Left kidney (tissue), 8 donors: Measurements from ENCODE around the gene CCDC61. TPM values are rescaled to one million over a fixed set of nuclear protein-coding genes. Genes with fewer than 3 reads are reported as not detected.
A peak's percentile ranks its signal among the peaks of the same experiment; 100 is the strongest.

Experiments used
- DNase-seq: peaks from one replicate; pipeline ENCODE4 v3.0.0-alpha.2; 2013
- long read RNA-seq, 8 donors: transcript quantifications; one replicate each; lab custom pipeline, GENCODE V29; 2026
- polyA plus RNA-seq: library from polyadenylated mRNA; unstranded; fragments of 120-200 nt; gene quantifications from one replicate; pipeline ENCODE4 v1.2.1, GENCODE V29; 2013; ENCODE audit not compliant: insufficient read length

Gene CCDC61
- 11.7 TPM for polyA plus RNA-seq
- long read RNA-seq, donor 1, partial matches to known transcripts: 0 of 2 reads
- long read RNA-seq, donor 1, other reads (novel, unspliced or antisense): 0 of 2 reads
- long read RNA-seq, donor 2, partial matches to known transcripts: 0 of 1 reads
- long read RNA-seq, donor 2, other reads (novel, unspliced or antisense): 0 of 1 reads
- long read RNA-seq, donor 3, partial matches to known transcripts: 0 of 2 reads
- long read RNA-seq, donor 3, other reads (novel, unspliced or antisense): 0 of 2 reads
- long read RNA-seq, donor 4: 0 reads
- long read RNA-seq, donor 5, partial matches to known transcripts: 0 of 3 reads
- long read RNA-seq, donor 5, other reads (novel, unspliced or antisense): 0 of 3 reads
- long read RNA-seq, donor 6: 0 reads
- long read RNA-seq, donor 7, partial matches to known transcripts: 0 of 3 reads
- long read RNA-seq, donor 7, other reads (novel, unspliced or antisense): 0 of 3 reads
- long read RNA-seq, donor 8, partial matches to known transcripts: 0 of 1 reads
- long read RNA-seq, donor 8, other reads (novel, unspliced or antisense): 0 of 1 reads

- peak; percentile 100 for DNase-seq
These were observed at the start of gene CCDC61 for GRCh38 chr19:45994998-45995714. TSS of gene CCDC61 (plus strand) at chr19:45995467. CDS start at chr19:46003019, 7,552 bp downstream.

GRCh38 chr19:45947926-45948325 lies 47.3 kb upstream of the CCDC61 start:
- DNase-seq: no peak

DNA sequence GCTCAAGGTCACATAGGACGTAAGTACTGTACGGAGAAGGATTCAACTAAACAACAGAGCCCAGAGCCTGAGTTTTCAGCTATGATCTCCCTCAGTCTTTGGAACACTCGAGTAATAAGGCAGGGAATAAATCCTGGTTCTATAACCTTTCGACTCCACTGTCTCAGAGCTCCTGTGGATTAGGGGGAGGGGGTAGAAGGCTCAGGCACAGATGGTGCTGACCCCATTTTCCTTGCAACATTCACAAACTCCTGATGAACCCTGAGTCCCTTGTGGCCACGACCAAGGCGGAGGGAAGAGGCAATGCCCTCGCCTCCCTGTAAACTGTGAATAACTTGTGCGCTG lies 43.0 kb upstream of the CCDC61 start:
- no peak for DNase-seq

- peak; percentile 69 for DNase-seq
These were observed 42.4 kb upstream of the CCDC61 start for GRCh38 chr19:45952686-45953505.

GRCh38 chr19:45953676-45954075 lies 41.6 kb upstream of the CCDC61 start:
- DNase-seq: no peak

DNA sequence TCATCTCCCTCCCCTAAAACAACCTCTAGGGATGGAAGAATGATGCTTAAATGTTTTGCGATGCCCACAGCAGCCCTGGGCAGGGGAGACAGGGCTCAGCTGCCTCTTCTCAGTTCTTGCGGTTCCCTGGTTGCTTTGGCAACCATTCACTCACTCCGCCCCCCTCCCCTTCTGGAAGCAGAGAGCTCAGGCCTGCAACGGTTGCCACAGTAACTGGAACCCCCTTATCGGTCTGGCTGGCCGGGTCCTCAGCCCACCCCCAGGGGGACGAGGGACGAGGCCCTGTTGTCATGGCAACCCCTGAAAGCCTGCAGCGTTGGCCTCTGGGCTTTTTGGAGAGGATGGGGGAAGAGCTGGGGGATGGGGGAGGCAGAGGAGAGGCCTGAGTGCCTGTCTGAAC lies 41.1 kb upstream of the CCDC61 start:
- DNase-seq: no peak

- no peak for DNase-seq
These were observed 39.2 kb upstream of the CCDC61 start for GRCh38 chr19:45955905-45956608.

DNA sequence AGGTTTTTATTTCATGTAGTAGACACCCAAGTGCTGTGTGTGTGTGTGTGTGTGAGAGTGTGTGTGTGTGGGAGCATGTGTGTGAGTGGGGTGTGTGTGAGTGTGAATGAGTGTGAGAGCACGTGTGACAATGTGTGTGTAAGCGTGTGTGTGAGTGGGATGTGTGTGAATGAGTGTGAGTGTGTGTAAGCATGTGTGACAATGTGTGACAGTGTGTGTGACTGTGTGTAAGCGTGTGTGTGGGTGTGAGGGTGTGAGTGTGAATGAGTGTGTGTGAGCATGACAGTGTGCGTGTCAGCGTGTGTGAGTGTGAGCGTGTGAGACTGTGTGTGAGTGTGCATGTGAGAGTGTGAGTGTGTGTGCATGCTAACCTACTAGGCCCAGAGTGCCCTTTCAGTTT lies 36.9 kb upstream of the CCDC61 start:
- no peak for DNase-seq

DNA sequence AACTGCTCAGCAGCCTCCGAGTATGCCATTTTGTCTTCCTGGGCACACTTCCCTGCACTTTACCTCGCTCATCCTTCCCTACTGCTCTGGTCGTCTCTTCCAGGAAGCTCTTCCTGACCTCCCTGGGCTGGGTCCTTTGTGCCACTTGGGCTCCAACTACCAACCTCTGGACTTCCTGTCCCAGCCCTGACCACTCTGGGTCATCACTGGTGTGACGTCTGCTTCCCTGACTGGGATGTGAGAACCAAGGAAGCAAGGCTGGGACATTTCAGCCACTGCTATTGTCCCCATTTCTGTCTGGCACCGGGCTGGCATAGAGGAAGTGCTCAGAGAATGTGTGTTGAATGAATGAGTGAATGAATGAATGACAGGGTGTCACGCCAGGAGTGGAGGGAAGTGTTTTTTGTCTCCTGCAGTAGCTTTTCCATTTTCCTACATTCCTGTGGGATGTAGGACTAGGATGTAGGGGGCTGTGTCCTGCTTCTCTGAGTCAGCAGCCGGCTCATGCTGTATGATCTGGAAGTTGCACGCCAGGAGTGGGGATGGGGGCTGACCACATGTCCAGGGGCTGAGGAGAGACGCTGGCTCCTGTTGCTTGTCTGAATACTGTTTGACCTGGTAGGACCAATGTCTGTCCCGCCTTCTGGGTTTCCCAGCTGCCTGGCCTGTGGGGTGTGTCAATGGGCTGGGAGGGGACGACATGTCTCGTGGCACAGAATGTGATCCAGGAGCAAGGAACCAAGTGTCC lies 36.3 kb upstream of the CCDC61 start:
- DNase-seq: no peak

DNA sequence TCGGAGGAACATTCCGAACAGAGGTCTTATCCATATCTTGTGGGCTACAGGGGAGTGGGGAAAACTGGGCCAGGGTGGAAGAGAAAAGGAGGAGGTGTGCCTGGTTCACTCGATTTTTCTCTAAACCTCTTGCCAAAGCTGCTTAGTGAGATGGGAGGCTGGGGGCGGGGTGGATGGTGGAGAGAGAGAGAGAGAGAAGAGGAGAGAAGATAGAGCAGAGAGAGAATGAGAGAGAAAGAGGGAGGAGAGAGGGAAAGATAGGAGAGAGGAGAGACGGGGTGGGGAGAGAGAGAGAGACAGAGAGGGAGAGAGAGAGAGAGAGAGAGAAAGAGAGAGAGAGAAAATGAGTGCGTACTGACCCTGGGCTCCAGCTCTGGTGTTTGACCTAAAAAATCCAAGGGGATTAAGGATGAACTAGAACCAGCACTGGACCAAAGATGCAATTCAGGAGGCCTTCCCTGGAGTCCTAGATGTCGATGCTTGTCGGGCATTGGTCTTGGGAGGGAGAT lies 35.7 kb upstream of the CCDC61 start:
- DNase-seq: no peak

GRCh38 chr19:45960595-45961235 lies 34.6 kb upstream of the CCDC61 start:
- no peak for DNase-seq

DNA sequence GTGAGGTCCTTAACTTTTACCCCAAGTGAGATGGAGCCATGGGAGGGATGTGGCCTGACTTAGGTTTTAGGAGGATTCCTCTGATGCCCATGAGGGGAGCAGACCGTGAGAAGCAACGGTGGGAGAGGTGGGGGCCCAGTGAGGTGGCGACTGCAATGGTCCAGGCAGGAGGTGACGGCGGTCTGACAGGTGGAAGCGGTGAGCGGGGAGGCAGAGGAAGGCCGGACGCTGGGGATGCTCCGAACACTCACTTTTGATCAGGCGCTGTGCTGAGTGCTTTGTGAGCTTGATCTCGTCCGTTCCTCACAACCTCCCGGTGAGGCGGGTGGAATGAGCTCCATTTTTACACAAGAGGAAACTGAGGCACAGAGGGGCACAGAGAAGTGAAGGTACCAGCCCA lies 33.2 kb upstream of the CCDC61 start:
- DNase-seq: no peak

GRCh38 chr19:45967246-45967645 lies 28.0 kb upstream of the CCDC61 start:
- no peak for DNase-seq

DNA sequence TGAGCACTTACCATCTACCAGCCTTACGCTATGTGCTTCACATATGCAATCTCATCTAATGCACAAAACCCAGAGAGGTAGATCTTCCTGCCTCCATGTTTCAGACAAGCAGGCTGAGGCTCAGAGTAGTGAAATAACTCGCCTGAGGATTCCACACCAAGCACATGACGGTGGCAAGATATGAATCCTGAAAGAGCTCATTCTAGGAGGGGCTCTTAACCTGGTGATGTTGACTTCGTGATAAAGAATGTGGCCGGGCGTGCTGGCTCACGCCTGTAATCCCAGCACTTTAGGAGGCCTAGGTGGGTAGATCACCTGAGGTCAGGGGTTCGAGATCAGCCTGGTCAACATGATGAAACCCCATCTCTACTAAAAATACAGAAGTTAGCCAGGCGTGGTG lies 26.6 kb upstream of the CCDC61 start:
- no peak for DNase-seq

DNA sequence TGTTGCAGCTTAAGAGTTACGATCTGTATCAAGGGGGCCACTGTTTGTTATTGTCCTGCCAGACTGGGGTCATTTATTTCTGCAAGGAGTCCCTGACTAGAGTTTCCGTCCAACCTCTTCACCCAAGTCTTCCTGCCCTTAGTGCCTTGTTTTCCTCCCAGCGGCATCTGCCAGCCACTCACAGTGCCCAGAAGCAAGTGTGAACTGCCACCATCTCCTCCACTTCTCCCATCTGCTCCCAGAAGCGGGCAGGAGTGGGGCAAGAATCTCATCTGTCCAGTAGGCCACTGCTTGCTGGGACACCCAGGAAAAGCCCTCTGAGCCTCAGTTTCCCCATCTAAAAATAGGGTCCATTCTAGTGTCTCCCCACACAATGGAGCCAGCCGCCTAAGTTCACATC lies 25.6 kb upstream of the CCDC61 start:
- no peak for DNase-seq

GRCh38 chr19:45971260-45971902 lies 23.9 kb upstream of the CCDC61 start:
- DNase-seq: no peak

DNA sequence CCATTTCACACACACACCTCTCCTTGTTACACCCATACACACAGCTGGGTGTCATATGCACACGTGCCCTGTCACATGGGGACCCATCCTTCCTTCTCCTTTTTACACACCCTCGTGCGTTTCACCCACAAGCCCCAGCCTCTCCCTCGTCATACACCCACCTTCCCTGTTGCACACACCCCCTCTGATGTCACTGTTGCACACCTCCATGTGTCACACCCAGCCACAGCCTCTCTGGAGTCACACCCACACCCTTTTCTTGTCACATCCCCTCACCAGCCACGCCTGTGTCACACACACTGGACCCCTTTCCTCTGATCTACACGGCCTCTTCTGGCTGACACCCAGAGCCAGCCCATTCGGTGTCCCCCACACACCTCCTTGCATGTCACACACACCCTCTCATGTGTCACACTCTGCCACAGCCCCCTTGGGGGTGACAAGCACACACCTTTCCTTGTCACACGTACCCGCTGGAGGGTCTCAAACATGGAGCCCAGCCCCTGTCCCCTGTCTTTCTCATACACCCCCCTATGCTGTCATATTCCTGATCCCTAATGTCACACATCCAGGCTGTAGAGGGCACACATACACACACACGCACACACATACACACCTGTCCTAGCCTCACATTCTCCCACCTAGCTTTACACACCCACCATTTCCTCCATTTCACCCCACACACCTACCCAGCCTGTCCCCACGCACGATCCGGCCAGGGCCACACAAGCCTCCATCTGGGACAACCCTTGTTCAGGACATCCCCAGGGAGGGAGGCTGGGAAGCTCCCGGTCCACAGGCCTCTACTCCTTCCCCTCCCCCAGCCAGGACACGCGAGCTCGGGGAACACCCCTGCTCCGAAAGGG lies 23.0 kb upstream of the CCDC61 start:
- no peak for DNase-seq

GRCh38 chr19:45972947-45973540 lies 22.2 kb upstream of the CCDC61 start:
- DNase-seq: no peak
